Stimulated activated CD8-positive, alpha-beta memory T cell treated with anti-CD3 and anti-CD28 coated beads, Interleukin-7, amount 100 ng/mL, for 48 hours (primary cell): ENCODE results near the gene KAZN.
"Not testable (repeated sequence)": the region's sequence is repeated elsewhere in the genome, so short reads cannot be mapped to it uniquely, and the experiment has no call there.

ENCODE experiments used
- DNase-seq, 2 donors: peaks; one replicate each; pipeline ENCODE4 v3.0.0-alpha.2; 2020; ENCODE audit warnings: low read depth in 1 of 2; ENCODE audit errors: extremely low read depth in 1 of 2

Gene KAZN

GRCh38 chr1:14598498-14599182 is at the start of gene KAZN:
Gene KAZN (plus strand): TSS chr1:14598685.
- DNase-seq: no peak

- DNase-seq: no peak
Observed at GRCh38 chr1:14549897-14550620, 48.4 kb upstream of the KAZN start.

GRCh38 chr1:14551386-14551785 is 47.1 kb upstream of the KAZN start:
- no peak for DNase-seq

- no peak for DNase-seq
Observed at GRCh38 chr1:14552246-14552965, 46.1 kb upstream of the KAZN start.

- no peak for DNase-seq
Observed at GRCh38 chr1:14553711-14554110, 44.8 kb upstream of the KAZN start.

GRCh38 chr1:14555091-14555490 is 43.4 kb upstream of the KAZN start:
- DNase-seq: no peak

GRCh38 chr1:14561014-14561693 is 37.3 kb upstream of the KAZN start:
- DNase-seq: no peak

- no peak for DNase-seq
Observed at GRCh38 chr1:14565090-14565489, 33.4 kb upstream of the KAZN start.

- DNase-seq: no peak
Observed at GRCh38 chr1:14567056-14567455, 31.4 kb upstream of the KAZN start.

- no peak for DNase-seq
Observed at GRCh38 chr1:14567903-14568302, 30.6 kb upstream of the KAZN start.

GRCh38 chr1:14568716-14569355 is 29.6 kb upstream of the KAZN start:
- DNase-seq: no peak

GRCh38 chr1:14570514-14570913 is 28.0 kb upstream of the KAZN start:
- DNase-seq: no peak

- DNase-seq: no peak
Observed at GRCh38 chr1:14571810-14572767, 26.4 kb upstream of the KAZN start.

- DNase-seq: no peak
Observed at GRCh38 chr1:14572861-14573260, 25.6 kb upstream of the KAZN start.

- no peak for DNase-seq
Observed at GRCh38 chr1:14576155-14576554, 22.3 kb upstream of the KAZN start.

GRCh38 chr1:14577261-14577660 is 21.2 kb upstream of the KAZN start:
- DNase-seq: no peak

GRCh38 chr1:14578156-14578555 is 20.3 kb upstream of the KAZN start:
- DNase-seq: no peak

- DNase-seq: not testable (repeated sequence)
Observed at GRCh38 chr1:14580295-14580694, 18.2 kb upstream of the KAZN start.

- no peak for DNase-seq
Observed at GRCh38 chr1:14580986-14581385, 17.5 kb upstream of the KAZN start.

GRCh38 chr1:14583788-14584187 is 14.7 kb upstream of the KAZN start:
- DNase-seq: no peak
